Esophagus (tissue), 2 donors: ENCODE results near the gene RAB7B. TPM values are rescaled to one million over a fixed set of nuclear protein-coding genes. Genes with fewer than 3 reads are reported as not detected.
"Not testable (repeated sequence)": the region's sequence is repeated elsewhere in the genome, so short reads cannot be mapped to it uniquely, and the experiment has no call there.

Experiments
- H3K27ac ChIP-seq, 2 donors: one replicate each; pipeline ENCODE4 v1.5.1; 2013; ENCODE audit warnings: low read depth in 2 of 2, mild to moderate bottlenecking in 2 of 2, inconsistent platforms in 1 of 2, low read length in 1 of 2, moderate library complexity in 1 of 2
- H3K27me3 ChIP-seq, 2 donors: one replicate each; pipeline ENCODE4 v1.6.1; 2013; ENCODE audit warnings: low read length in 2 of 2, control low read depth in 1 of 2, mild to moderate bottlenecking in 1 of 2; ENCODE audit not compliant: insufficient read depth in 2 of 2, control insufficient read depth in 1 of 2
- H3K36me3 ChIP-seq, 2 donors: one replicate each; pipeline ENCODE4 v1.6.1; 2013; ENCODE audit warnings: low read length in 1 of 2; ENCODE audit not compliant: control insufficient read depth in 2 of 2, insufficient read depth in 2 of 2
- H3K4me1 ChIP-seq, 2 donors: one replicate each; pipeline ENCODE4 v1.6.1; 2013; ENCODE audit warnings: low read length in 1 of 2; ENCODE audit not compliant: control insufficient read depth in 2 of 2, insufficient read depth in 2 of 2
- H3K4me3 ChIP-seq, 2 donors: one replicate each; pipeline ENCODE4 v1.5.1; 2013; ENCODE audit warnings: low read length in 2 of 2, mild to moderate bottlenecking in 2 of 2, low read depth in 1 of 2, moderate library complexity in 1 of 2
- H3K9me3 ChIP-seq, 2 donors: one replicate each; pipeline ENCODE4 v1.6.1; 2013; ENCODE audit warnings: mild to moderate bottlenecking in 2 of 2, low read depth in 1 of 2, low read length in 1 of 2, moderate library complexity in 1 of 2; ENCODE audit not compliant: control insufficient read depth in 2 of 2, insufficient read depth in 1 of 2
- WGBS, 2 donors: extraction: QIAGEN DNeasy Blood & Tissue Kit; methylation state at CpG; one replicate each; pipeline ENCODE4 v1.1.7; 2013; 5-methylcytosine and 5-hydroxymethylcytosine counted together
- polyA plus RNA-seq, 2 donors: library from polyadenylated mRNA; stranded (reverse); fragments of 200-250 nt; gene quantifications; one replicate each; pipeline ENCODE4 v1.2.3, GENCODE V29; 2013
- donor health status: healthy with polysubstance abuse.
- donor health status: Bipolar disorder and iron deficiency.

RAB7B gene
- polyA plus RNA-seq, 2 donors, result 14.1 to 19.4 TPM

GRCh38 chr1:206000641-206001339, 2.4 kb downstream of the RAB7B start:
- Histone ChIP-seq H3K4me1 (peaks cover 0 to 25% of the 10 kb centered on the region in 2 donors), H3K27ac (peak overlapping the region; percentile 60 to 87), H3K9me3 (no peaks in the 10 kb centered on the region), H3K4me3 (no peak overlapping the region), H3K27me3 (no peaks in the 10 kb centered on the region), H3K36me3 (peaks cover 0 to 5% of the 10 kb centered on the region in 2 donors)
- 53 to 68% methylated on average over 8 of the region's 8 CpGs for WGBS, 2 donors

DNA sequence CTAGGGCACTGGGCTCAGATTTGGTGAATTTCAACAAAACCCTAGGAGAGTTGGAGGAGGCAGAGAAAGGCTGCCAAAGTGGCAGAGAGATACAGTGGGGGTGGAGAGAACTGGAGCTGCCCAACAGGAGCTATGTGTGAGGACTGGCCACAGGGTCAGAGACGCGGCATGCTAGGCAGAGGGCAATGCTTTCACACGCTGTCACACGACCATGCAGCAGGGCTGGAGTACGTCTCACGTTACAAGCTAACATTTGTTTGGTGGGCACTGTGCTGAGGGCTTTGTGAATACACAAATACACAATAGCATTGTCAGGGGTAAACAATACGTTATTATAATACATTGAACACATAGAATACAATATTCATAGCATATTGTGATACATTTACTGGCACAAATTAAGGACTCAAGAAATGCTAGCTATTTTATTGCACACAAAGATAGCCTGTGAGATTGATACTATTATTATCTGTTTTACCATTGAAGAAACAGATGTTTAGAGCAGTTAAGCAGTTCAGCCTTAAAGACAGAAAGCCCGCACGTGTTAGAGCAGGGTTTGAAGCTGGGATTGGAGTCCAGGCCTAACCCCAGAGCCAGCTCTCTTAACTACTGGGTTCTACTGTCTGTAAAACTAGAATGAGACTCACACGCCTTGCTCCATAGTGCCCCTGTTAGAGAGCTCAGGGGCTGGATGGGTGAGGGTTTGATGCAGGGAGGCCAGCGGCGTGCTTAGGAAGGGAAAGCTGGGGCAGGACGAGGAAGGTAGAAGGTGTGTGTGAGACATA, 4.5 kb downstream of the RAB7B start:
- Histone ChIP-seq H3K36me3 (peaks cover 0 to 5% of the 10 kb centered on the region in 2 donors), H3K9me3 (no peaks in the 10 kb centered on the region), H3K27ac (no peak overlapping the region), H3K27me3 (no peaks in the 10 kb centered on the region), H3K4me3 (no peak overlapping the region), H3K4me1 (peaks cover 0 to 16% of the 10 kb centered on the region in 2 donors)
- 76 to 78% methylated on average over 13 of the region's 13 CpGs for WGBS, 2 donors

GRCh38 chr1:205996641-205997040, 6.6 kb downstream of the RAB7B start:
- H3K27ac ChIP-seq, H3K27me3 ChIP-seq, H3K9me3 ChIP-seq, H3K4me1 ChIP-seq, H3K4me3 ChIP-seq: not testable (repeated sequence)
- H3K36me3 ChIP-seq, result peaks cover 0 to 16% of the 10 kb centered on the region in 2 donors
- WGBS, 2 donors, result 95 to 96% methylated on average over 1 of the region's 1 CpG

- 64 to 65% methylated on average over 4 of the region's 4 CpGs for WGBS, 2 donors
- no peak overlapping the region for H3K27ac ChIP-seq
Measured at GRCh38 chr1:205994346-205994745, 8.8 kb downstream of the RAB7B start.

GRCh38 chr1:205993068-205993467, 10.1 kb downstream of the RAB7B start:
- Histone ChIP-seq H3K36me3 (peaks cover 3 to 16% of the 10 kb centered on the region in 2 donors), H3K4me1 (no peaks in the 10 kb centered on the region)
- WGBS, 2 donors, result 65 to 91% methylated on average over 1 of the region's 1 CpG

More at GRCh38 chr1:205994346-205994745, 8.8 kb downstream of the RAB7B start:
- H3K4me3 ChIP-seq, result no peak overlapping the region
- peaks cover 0 to 2% of the 10 kb centered on the region in 2 donors for H3K4me1 ChIP-seq
- H3K27me3 ChIP-seq, result no peaks in the 10 kb centered on the region
- peaks cover under 1 to 19% of the 10 kb centered on the region in 2 donors for H3K36me3 ChIP-seq
- H3K9me3 ChIP-seq, result no peaks in the 10 kb centered on the region

GRCh38 chr1:205992218-205992882, 10.8 kb downstream of the RAB7B start:
- 92 to 94% methylated on average over 14 of the region's 14 CpGs for WGBS, 2 donors
- Histone ChIP-seq H3K27me3 (no peaks in the 10 kb centered on the region), H3K9me3 (no peaks in the 10 kb centered on the region), H3K4me1 (no peaks in the 10 kb centered on the region), H3K27ac (no peak overlapping the region), H3K4me3 (no peak overlapping the region), H3K36me3 (peaks cover 3 to 16% of the 10 kb centered on the region in 2 donors)

More at GRCh38 chr1:205993068-205993467, 10.1 kb downstream of the RAB7B start:
- Histone ChIP-seq H3K27ac (no peak overlapping the region), H3K27me3 (no peaks in the 10 kb centered on the region), H3K9me3 (no peaks in the 10 kb centered on the region), H3K4me3 (no peak overlapping the region)

- Histone ChIP-seq H3K9me3 (no peaks in the 10 kb centered on the region), H3K27me3 (no peaks in the 10 kb centered on the region), H3K27ac (no peak overlapping the region), H3K4me3 (no peak overlapping the region), H3K4me1 (no peaks in the 10 kb centered on the region), H3K36me3 (peaks cover 3 to 16% of the 10 kb centered on the region in 2 donors)
- 87 to 89% methylated on average over 4 of the region's 4 CpGs for WGBS, 2 donors
Measured at GRCh38 chr1:205991237-205991636, 12.0 kb downstream of the RAB7B start.

- peaks cover 3 to 16% of the 10 kb centered on the region in 2 donors for H3K36me3 ChIP-seq
- H3K27me3 ChIP-seq, result no peaks in the 10 kb centered on the region
- H3K27ac ChIP-seq, result no peak overlapping the region
- no peak overlapping the region for H3K4me3 ChIP-seq
- H3K4me1 ChIP-seq, result no peaks in the 10 kb centered on the region
- 70 to 81% methylated on average over 2 of the region's 2 CpGs for WGBS, 2 donors
- no peaks in the 10 kb centered on the region for H3K9me3 ChIP-seq
Measured at GRCh38 chr1:205990226-205990625, 13.0 kb downstream of the RAB7B start.

GRCh38 chr1:205989786-205990185, 13.4 kb downstream of the RAB7B start:
- no peaks in the 10 kb centered on the region for H3K27me3 ChIP-seq
- peaks cover 0 to 2% of the 10 kb centered on the region in 2 donors for H3K4me1 ChIP-seq
- no peak overlapping the region for H3K27ac ChIP-seq
- H3K36me3 ChIP-seq, result peaks cover 3 to 16% of the 10 kb centered on the region in 2 donors
- H3K9me3 ChIP-seq, result no peaks in the 10 kb centered on the region
- 80% methylated on average over 5 of the region's 5 CpGs for WGBS, 2 donors
- H3K4me3 ChIP-seq, result no peak overlapping the region
